ENCODE measurements around the gene CDCA8. TPM values are rescaled to one million over a fixed set of nuclear protein-coding genes. Genes with fewer than 3 reads are reported as not detected.

CDCA8 gene
- total and polyA plus RNA-seq, 2 of the 13 experiments (the other 11 are each of a cell fraction or from before 2014, with no cell fraction given), result 24.1 to 38.6 TPM

- TF ChIP-seq KMT2A (CRISPR knock-in tag; IDR thresholded peaks at IDR 0.05) (no peak), ZNF788 (CRISPR knock-in tag; IDR thresholded peaks at IDR 0.05; ENCODE audit: borderline replicate concordance) (no peak), ZNF503 (CRISPR knock-in tag; IDR thresholded peaks at IDR 0.05) (no peak), ZNF562 (CRISPR knock-in tag; IDR thresholded peaks at IDR 0.05; ENCODE audit: borderline replicate concordance) (no peak), HNRNPL (IDR thresholded peaks at IDR 0.05; ENCODE audit: low read depth, low read length) (no peak), ZNF232 (CRISPR knock-in tag; IDR thresholded peaks at IDR 0.05; ENCODE audit: borderline replicate concordance) (no peak), TBP (CRISPR knock-in tag; IDR thresholded peaks at IDR 0.05) (no peak), NFYC (CRISPR knock-in tag; IDR thresholded peaks at IDR 0.05) (no peak), ZNF782 (CRISPR knock-in tag; IDR thresholded peaks at IDR 0.05; ENCODE audit: borderline replicate concordance) (no peak)
Measured at GRCh38 chr1:37704966-37705365, 12.7 kb downstream of the CDCA8 start (continued).

- H3K4me2 ChIP-seq (ENCODE audit: low read depth, low read length), result no peak overlapping the region
- no peak overlapping the region for H3K4me3 ChIP-seq (replicated peaks in 1 of 3; ENCODE audit: insufficient read depth in 1 of 3, low read depth in 2 of 3, low read length in 3 of 3)
- H3K9ac ChIP-seq (ENCODE audit: insufficient read depth, low read depth, low read length), result no peak overlapping the region
- in situ Hi-C loops (cut with HindIII; ENCODE audit: extremely low pct_ligation_motif_present, low pct_unique_long_range_greater_than_20kb) (no loop called here), intact Hi-C loops (cut with micrococcal nuclease; ENCODE audit: unreplicated experiment) (no loop called here)
- H3K9me3 ChIP-seq (ENCODE audit: low read length), result no peaks in the 10 kb centered on the region
- TF ChIP-seq ZNF776 (CRISPR knock-in tag; IDR thresholded peaks at IDR 0.05) (no peak), PRDM15 (CRISPR knock-in tag; IDR thresholded peaks at IDR 0.05) (no peak), ZNF777 (CRISPR knock-in tag; IDR thresholded peaks at IDR 0.05) (no peak)
- ATAC-seq (no peak), DNase-seq (ENCODE audit: low spot score) (no peak), FAIRE-seq (no peak)
- H2AFZ ChIP-seq (ENCODE audit: low read length), result no peak overlapping the region
- ChIA-PET CTCF (ENCODE audit: low intra/inter-chr PET ratio, low total read pairs) (no interaction called here), POLR2A (no interaction called here)
- BruUV-seq (replicated peaks), result no TSS peak
- H3K79me2 ChIP-seq (ENCODE audit: insufficient read depth, low read length), result no peaks in the 10 kb centered on the region
- H3K36me3 ChIP-seq (replicated peaks in 1 of 2; ENCODE audit: control insufficient read depth in 1 of 2, insufficient read depth in 2 of 2, low read length in 2 of 2), result peaks cover 26 to 77% of the 10 kb centered on the region in 2 experiments
- H3K27ac ChIP-seq (ENCODE audit: extremely low read length, insufficient read depth, low read length), result no peak overlapping the region
- no peaks in the 10 kb centered on the region for H3K4me1 ChIP-seq (ENCODE audit: insufficient read depth, low read length)
- no peaks in the 10 kb centered on the region for H3K27me3 ChIP-seq (ENCODE audit: control insufficient read depth in 1 of 2, insufficient read depth in 2 of 2, low read length in 2 of 2)
- WGBS (ENCODE audit: low lambda C conversion rate), result 87% methylated on average over 8 of the region's 8 CpGs
- H4K20me1 ChIP-seq (ENCODE audit: insufficient read depth, low read length), result no peaks in the 10 kb centered on the region
Measured at GRCh38 chr1:37705399-37705798, 13.1 kb downstream of the CDCA8 start.

Measured in HepG2 (cell line).